ENCODE data around the gene ACTL7A.

DNA sequence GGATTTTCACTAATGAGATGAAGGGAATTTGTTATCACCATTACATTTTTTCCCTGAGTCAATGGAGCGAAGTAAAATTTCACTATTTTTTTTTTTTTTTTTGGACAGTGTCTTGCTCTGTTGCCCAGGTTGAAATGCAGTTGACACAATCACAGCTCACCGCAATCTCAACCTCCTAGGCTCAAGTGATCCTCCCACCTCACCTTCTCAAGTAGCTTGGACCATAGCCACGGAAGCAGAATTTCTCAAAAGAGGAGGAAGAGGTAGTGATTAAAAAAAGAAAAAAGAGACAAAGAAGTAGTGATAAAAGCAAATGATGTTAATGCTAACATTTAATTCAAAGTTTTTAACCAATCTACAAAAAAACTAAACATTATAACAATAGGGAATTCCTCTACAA is 42.1 kb downstream of the ACTL7A start:
- TF ChIP-seq ZNF777 (tag by site-specific recombination; IDR thresholded peaks at IDR 0.05; ENCODE audit: borderline replicate concordance) = no peak
- TF ChIP-seq, protein P1, sequence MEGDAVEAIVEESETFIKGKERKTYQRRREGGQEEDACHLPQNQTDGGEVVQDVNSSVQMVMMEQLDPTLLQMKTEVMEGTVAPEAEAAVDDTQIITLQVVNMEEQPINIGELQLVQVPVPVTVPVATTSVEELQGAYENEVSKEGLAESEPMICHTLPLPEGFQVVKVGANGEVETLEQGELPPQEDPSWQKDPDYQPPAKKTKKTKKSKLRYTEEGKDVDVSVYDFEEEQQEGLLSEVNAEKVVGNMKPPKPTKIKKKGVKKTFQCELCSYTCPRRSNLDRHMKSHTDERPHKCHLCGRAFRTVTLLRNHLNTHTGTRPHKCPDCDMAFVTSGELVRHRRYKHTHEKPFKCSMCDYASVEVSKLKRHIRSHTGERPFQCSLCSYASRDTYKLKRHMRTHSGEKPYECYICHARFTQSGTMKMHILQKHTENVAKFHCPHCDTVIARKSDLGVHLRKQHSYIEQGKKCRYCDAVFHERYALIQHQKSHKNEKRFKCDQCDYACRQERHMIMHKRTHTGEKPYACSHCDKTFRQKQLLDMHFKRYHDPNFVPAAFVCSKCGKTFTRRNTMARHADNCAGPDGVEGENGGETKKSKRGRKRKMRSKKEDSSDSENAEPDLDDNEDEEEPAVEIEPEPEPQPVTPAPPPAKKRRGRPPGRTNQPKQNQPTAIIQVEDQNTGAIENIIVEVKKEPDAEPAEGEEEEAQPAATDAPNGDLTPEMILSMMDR (tag by site-specific recombination; IDR thresholded peaks at IDR 0.05) = no peak
- TF ChIP-seq, protein P2, sequence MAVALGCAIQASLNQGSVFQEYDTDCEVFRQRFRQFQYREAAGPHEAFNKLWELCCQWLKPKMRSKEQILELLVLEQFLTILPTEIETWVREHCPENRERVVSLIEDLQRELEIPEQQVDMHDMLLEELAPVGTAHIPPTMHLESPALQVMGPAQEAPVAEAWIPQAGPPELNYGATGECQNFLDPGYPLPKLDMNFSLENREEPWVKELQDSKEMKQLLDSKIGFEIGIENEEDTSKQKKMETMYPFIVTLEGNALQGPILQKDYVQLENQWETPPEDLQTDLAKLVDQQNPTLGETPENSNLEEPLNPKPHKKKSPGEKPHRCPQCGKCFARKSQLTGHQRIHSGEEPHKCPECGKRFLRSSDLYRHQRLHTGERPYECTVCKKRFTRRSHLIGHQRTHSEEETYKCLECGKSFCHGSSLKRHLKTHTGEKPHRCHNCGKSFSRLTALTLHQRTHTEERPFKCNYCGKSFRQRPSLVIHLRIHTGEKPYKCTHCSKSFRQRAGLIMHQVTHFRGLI (tag by site-specific recombination; IDR thresholded peaks at IDR 0.05) = no peak
- no peak for TF ChIP-seq ZNF670 (tag by site-specific recombination; IDR thresholded peaks at IDR 0.05; ENCODE audit: low read depth)
- no peak for TF ChIP-seq ZNF830 (tag by site-specific recombination; IDR thresholded peaks at IDR 0.05; ENCODE audit: low read depth)
- TF ChIP-seq, protein P3, sequence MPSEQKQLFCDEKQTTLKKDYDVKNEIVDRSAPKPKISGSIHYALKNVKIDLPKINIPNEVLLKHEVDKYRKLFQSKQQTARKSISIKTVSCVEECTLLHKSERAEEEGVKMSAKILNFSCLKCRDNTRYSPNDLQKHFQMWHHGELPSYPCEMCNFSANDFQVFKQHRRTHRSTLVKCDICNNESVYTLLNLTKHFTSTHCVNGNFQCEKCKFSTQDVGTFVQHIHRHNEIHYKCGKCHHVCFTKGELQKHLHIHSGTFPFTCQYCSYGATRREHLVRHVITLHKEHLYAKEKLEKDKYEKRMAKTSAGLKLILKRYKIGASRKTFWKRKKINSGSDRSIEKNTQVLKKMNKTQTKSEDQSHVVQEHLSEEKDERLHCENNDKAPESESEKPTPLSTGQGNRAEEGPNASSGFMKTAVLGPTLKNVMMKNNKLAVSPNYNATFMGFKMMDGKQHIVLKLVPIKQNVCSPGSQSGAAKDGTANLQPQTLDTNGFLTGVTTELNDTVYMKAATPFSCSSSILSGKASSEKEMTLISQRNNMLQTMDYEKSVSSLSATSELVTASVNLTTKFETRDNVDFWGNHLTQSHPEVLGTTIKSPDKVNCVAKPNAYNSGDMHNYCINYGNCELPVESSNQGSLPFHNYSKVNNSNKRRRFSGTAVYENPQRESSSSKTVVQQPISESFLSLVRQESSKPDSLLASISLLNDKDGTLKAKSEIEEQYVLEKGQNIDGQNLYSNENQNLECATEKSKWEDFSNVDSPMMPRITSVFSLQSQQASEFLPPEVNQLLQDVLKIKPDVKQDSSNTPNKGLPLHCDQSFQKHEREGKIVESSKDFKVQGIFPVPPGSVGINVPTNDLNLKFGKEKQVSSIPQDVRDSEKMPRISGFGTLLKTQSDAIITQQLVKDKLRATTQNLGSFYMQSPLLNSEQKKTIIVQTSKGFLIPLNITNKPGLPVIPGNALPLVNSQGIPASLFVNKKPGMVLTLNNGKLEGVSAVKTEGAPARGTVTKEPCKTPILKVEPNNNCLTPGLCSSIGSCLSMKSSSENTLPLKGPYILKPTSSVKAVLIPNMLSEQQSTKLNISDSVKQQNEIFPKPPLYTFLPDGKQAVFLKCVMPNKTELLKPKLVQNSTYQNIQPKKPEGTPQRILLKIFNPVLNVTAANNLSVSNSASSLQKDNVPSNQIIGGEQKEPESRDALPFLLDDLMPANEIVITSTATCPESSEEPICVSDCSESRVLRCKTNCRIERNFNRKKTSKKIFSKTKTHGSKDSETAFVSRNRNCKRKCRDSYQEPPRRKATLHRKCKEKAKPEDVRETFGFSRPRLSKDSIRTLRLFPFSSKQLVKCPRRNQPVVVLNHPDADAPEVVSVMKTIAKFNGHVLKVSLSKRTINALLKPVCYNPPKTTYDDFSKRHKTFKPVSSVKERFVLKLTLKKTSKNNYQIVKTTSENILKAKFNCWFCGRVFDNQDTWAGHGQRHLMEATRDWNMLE (tag by site-specific recombination; conservative IDR thresholded peaks at IDR 0.05; ENCODE audit: low read depth) = no peak
- TF ChIP-seq ZNF660 (tag by site-specific recombination; IDR thresholded peaks at IDR 0.05) = no peak
- TF ChIP-seq ZNF114 (tag by site-specific recombination; IDR thresholded peaks at IDR 0.05) = no peak

All from HEK293 (cell line).